ENCODE results near the gene RIF1.

RIF1 gene

DNA sequence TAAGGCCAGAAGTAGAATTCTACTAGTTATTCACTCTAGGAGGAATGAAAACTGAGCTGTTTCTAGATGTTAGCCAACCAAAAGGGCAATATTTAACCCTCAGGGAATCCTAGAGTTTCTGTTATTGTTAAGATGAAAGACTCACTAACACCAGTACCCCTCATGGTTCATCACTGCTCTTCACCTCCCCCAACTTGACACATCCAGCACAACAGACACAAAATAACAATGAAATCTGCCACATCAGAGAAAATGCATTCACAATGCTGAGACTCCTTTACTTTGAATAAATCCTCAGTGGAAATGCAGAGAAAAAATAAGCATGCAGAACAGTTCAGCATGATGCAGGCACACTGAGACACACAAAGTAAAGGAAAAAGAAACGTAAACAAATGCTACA, 111.3 kb downstream of the RIF1 start:
- DNase-seq (ENCODE audit: low read depth): no peak

- DNase-seq (ENCODE audit: low read depth): no peak
These were observed 112.9 kb downstream of the RIF1 start for GRCh38 chr2:151522556-151522955.

DNA sequence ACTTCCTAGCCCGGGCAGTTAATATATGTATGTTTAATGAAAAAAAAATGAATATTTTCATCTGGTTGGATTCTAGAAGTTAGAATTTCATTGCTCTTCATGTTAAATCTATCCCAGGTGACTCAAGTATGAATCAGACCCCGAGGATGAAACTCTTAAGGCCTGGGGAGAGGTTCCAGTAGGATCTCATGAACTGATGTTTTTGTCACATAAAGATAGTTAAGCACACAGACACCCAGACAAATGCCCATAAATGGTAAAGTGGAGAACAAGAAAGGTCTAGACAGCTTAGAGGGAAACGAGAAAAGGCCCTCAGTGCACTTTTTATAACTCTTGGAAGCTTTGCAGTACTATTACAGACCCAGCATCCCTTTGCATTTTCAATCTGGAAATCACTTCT, 114.1 kb downstream of the RIF1 start:
- no peak for DNase-seq (ENCODE audit: low read depth)

DNA sequence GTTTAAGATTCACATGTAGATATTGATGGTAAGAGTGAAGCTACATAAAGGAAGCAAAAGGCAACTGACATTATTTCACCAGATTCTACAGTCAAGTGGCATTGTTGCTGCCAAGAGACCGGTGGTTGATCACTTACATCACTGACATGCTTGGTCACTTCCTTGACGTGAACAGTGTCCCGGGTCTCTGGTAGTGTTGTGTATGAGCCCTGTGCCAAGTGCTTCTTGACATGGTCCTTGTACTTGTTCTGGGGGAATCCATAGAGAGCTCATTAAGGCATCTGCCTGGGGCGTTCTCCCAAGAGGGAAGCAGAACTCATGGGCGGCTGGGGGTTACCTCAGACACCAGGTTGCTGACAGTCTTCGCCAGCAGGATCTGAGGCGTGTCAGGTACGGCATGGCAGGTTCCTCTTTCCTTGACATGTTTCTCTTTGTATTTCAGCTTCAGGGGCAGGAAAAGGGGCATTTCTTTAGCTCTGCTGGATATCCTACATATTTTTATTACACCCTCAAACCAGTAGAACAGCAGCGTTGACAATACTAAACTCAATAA, 116.2 kb downstream of the RIF1 start:
- DNase-seq (ENCODE audit: low read depth): no peak

DNA sequence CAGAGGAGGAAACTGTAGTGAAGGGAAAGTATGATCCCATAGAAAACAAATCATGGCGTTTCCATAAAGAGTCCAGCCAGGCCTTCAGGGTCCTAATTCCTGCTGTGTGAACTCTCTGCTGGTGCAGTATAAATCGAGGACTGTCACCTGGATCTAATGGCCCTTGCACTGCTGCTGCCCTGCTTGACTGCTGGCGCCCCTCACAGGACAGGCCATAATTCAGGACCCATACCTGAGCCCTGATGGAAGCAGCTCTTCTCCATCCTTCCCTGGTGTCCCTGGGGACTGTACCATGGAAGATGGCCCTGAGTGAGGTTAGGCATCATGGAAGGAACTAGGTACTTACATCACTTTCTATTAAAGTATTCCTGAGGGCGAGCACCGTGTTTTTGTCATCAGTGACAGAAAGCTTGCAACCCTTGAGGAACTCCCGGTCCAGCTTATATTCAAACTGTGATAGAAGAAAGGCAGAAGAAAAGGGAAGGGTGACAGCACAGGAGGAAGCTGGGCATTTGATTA, 116.9 kb downstream of the RIF1 start:
- no peak for DNase-seq (ENCODE audit: low read depth)
